T-cell (primary cell): Measurements from ENCODE around the gene ASPG. TPM values are rescaled to one million over a fixed set of nuclear protein-coding genes. Genes with fewer than 3 reads are reported as not detected.

ENCODE experiments used
- ATAC-seq, 4 experiments: fragments of 200-7000 bp in 3 of 4; fragments of 150-1000 bp in 1 of 4; cut with Tn5 transposase; replicated peaks in 1 of 4; 1 replicate in 3 of 4; 2 replicates in 1 of 4; pipeline ENCODE4 v1.10.0; 2021; ENCODE audit warnings: moderate library complexity in 3 of 4, mild to moderate bottlenecking in 2 of 4, moderate number of reproducible peaks in 1 of 4
- CTCF ChIA-PET, 2 donors: fragments of 300-600 bp; sonication (Branson Sonifier 250); formaldehyde crosslinking; loops; one replicate each; lab custom pipeline; 2022; ENCODE audit warnings: antibody characterized with exemption in 2 of 2; lab: Charles Lee
- POLR2A ChIA-PET, 2 donors: fragments of 300-600 bp; sonication (Branson Sonifier 250); formaldehyde crosslinking; loops; one replicate each; lab custom pipeline; 2022; ENCODE audit warnings: antibody characterized with exemption in 2 of 2; lab: Charles Lee
- DNase-seq, 35 experiments: peaks; one replicate each; pipeline versions ENCODE4 v3.0.0 to v3.0.0-alpha.2; 2013 to 2023
- H3K27ac ChIP-seq: one replicate; pipeline ENCODE4 v1.5.1; 2013; ENCODE audit warnings: low read length
- H3K27me3 ChIP-seq, 2 experiments: replicated peaks in 1 of 2; 1 replicate in 1 of 2; 2 replicates in 1 of 2; pipeline versions ENCODE4 v1.6.1 to v1.7.0; 2013; ENCODE audit warnings: low read length in 1 of 2, mixed read lengths in 1 of 2; ENCODE audit not compliant: control insufficient read depth in 2 of 2, insufficient read depth in 2 of 2; ENCODE audit errors: extremely low read depth in 1 of 2
- H3K36me3 ChIP-seq, 2 donors: 1 replicate in 1 of 2; 2 replicates in 1 of 2; pipeline versions ENCODE4 v1.6.1 to v1.7.0; 2013; ENCODE audit warnings: low read length in 1 of 2; ENCODE audit not compliant: control insufficient read depth in 2 of 2, insufficient read depth in 1 of 2; ENCODE audit errors: extremely low read depth in 1 of 2
- H3K4me1 ChIP-seq, 2 experiments: 1 replicate in 1 of 2; 2 replicates in 1 of 2; pipeline versions ENCODE4 v1.6.1 to v1.7.0; 2013; ENCODE audit warnings: low read length in 2 of 2, mixed read lengths in 1 of 2; ENCODE audit not compliant: insufficient read depth in 2 of 2, control insufficient read depth in 1 of 2; ENCODE audit errors: extremely low read depth in 1 of 2
- H3K4me3 ChIP-seq, 2 donors: 1 replicate in 1 of 2; 2 replicates in 1 of 2; pipeline versions ENCODE4 v1.5.1 to v1.7.0; 2013; ENCODE audit warnings: mild to moderate bottlenecking in 2 of 2, low read length in 1 of 2, moderate library complexity in 1 of 2; ENCODE audit not compliant: control insufficient read depth in 1 of 2; ENCODE audit errors: extremely low read depth in 1 of 2
- H3K9me3 ChIP-seq: 2 replicates; pipeline ENCODE4 v1.7.0; 2013
- H3K27ac Mint-ChIP-seq, 2 donors: one replicate each; pipeline ENCODE4 v1.8.0; 2020 to 2021; ENCODE audit warnings: mild to moderate bottlenecking in 2 of 2, mixed read lengths in 2 of 2
- H3K27me3 Mint-ChIP-seq, 2 donors: one replicate each; pipeline ENCODE4 v1.8.0; 2021 to 2022; ENCODE audit warnings: mixed read lengths in 2 of 2
- H3K36me3 Mint-ChIP-seq: one replicate; pipeline ENCODE4 v1.8.0; 2021; ENCODE audit warnings: mixed read lengths
- H3K4me1 Mint-ChIP-seq, 3 donors: one replicate each; pipeline ENCODE4 v1.8.0; 2020 to 2022; ENCODE audit warnings: mixed read lengths in 3 of 3, mild to moderate bottlenecking in 1 of 3
- H3K4me3 Mint-ChIP-seq, 3 donors: one replicate each; pipeline ENCODE4 v1.8.0; 2020 to 2022; ENCODE audit warnings: mild to moderate bottlenecking in 3 of 3, mixed read lengths in 3 of 3, moderate library complexity in 3 of 3
- H3K9me3 Mint-ChIP-seq, 3 donors: one replicate each; pipeline ENCODE4 v1.8.0; 2020 to 2022; ENCODE audit warnings: mixed read lengths in 3 of 3
- WGBS: methylation state at CpG from one replicate; pipeline ENCODE4 v1.1.5; 2013; ENCODE audit warnings: missing lambda C conversion rate; ENCODE audit not compliant: insufficient coverage; 5-methylcytosine and 5-hydroxymethylcytosine counted together
- total RNA-seq, 35 experiments: library from RNA in 6 of 35; stranded (reverse) in 6 of 35; fragments of 120-200 nt in 1 of 35; gene quantifications; one replicate each; pipeline versions ENCODE4 v1.2.1 to v1.2.4 and lab custom pipeline; 2013 to 2026

ASPG gene
- total RNA-seq, 5 donors from 2014 or later (not counting 1 experiment from before 2014, with no cell fraction given) = 0.26 to 0.57 (median 0.38) TPM; not detected in 2

GRCh38 chr14:104072586-104072985 lies 12.9 kb upstream of the ASPG start:
- WGBS = 55% methylated on average over 3 of the region's 3 CpGs
- Mint-ChIP-seq H3K36me3 (peaks cover 3% of the 10 kb centered on the region), H3K4me3 (no peak overlapping the region), H3K27me3 (peaks cover 8 to 18% of the 10 kb centered on the region in 2 donors), H3K9me3 (peaks cover 10 to 15% (median 10%) of the 10 kb centered on the region in 3 donors), H3K27ac (no peak overlapping the region), H3K4me1 (peaks cover under 1 to 11% (median 6%) of the 10 kb centered on the region in 3 donors)
- CTCF ChIA-PET = no interaction called here
- Histone ChIP-seq H3K36me3 (no peaks in the 10 kb centered on the region), H3K9me3 (no peaks in the 10 kb centered on the region), H3K4me3 (no peak overlapping the region), H3K4me1 (peaks cover 0 to 8% of the 10 kb centered on the region in 2 experiments), H3K27ac (no peak overlapping the region), H3K27me3 (peaks cover 0 to 28% of the 10 kb centered on the region in 2 experiments)
- no peak for DNase-seq
- ATAC-seq = no peak
- POLR2A ChIA-PET = no interaction called here

GRCh38 chr14:104073764-104074163 lies 11.7 kb upstream of the ASPG start:
- Mint-ChIP-seq H3K27ac (no peak overlapping the region), H3K4me3 (no peak overlapping the region), H3K36me3 (peaks cover 3% of the 10 kb centered on the region), H3K4me1 (peaks cover 12 to 22% (median 12%) of the 10 kb centered on the region in 3 donors), H3K27me3 (peaks cover 7 to 12% of the 10 kb centered on the region in 2 donors), H3K9me3 (peaks cover 9 to 15% (median 10%) of the 10 kb centered on the region in 3 donors)
- Histone ChIP-seq H3K36me3 (no peaks in the 10 kb centered on the region), H3K27me3 (peaks cover 0 to 18% of the 10 kb centered on the region in 2 experiments), H3K27ac (no peak overlapping the region), H3K4me1 (peaks cover 0 to 16% of the 10 kb centered on the region in 2 experiments), H3K4me3 (no peak overlapping the region), H3K9me3 (no peaks in the 10 kb centered on the region)
- DNase-seq (no peak), ATAC-seq (no peak)
- ChIA-PET POLR2A (no interaction called here), CTCF (no interaction called here)
- 67% methylated on average over 1 of the region's 4 CpGs for WGBS

- ChIA-PET POLR2A (no interaction called here), CTCF (interaction anchor here in 1 of 2 donors (0.7 to 0.9 kb wide), 2 partner anchors 150 to 489 kb away, joined by 3 to 4 read pairs; no protein-coding TSS in a partner anchor)
- H3K36me3 ChIP-seq = no peaks in the 10 kb centered on the region
- no peak for DNase-seq
- Mint-ChIP-seq H3K4me3 (no peak overlapping the region), H3K36me3 (peaks cover 3% of the 10 kb centered on the region), H3K27me3 (peaks cover 0 to 5% of the 10 kb centered on the region in 2 donors), H3K9me3 (peaks cover 9 to 15% (median 10%) of the 10 kb centered on the region in 3 donors), H3K4me1 (peaks cover 12 to 24% (median 12%) of the 10 kb centered on the region in 3 donors), H3K27ac (no peak overlapping the region)
- H3K27me3 ChIP-seq = peaks cover 0 to 8% of the 10 kb centered on the region in 2 experiments
- no peak overlapping the region for H3K4me3 ChIP-seq
- no peak overlapping the region for H3K27ac ChIP-seq
- no peaks in the 10 kb centered on the region for H3K9me3 ChIP-seq
- peaks cover 0 to 16% of the 10 kb centered on the region in 2 experiments for H3K4me1 ChIP-seq
- WGBS = no CpG with 5 or more reads among the region's 6 CpGs
- no peak for ATAC-seq
These were observed 9.9 kb upstream of the ASPG start for GRCh38 chr14:104075530-104076151.

GRCh38 chr14:104076743-104077142 lies 8.8 kb upstream of the ASPG start:
- Mint-ChIP-seq H3K36me3 (peaks cover 3% of the 10 kb centered on the region), H3K27me3 (peaks cover 0 to 5% of the 10 kb centered on the region in 2 donors), H3K9me3 (peaks cover 9 to 15% (median 10%) of the 10 kb centered on the region in 3 donors), H3K4me3 (peak overlapping the region in 1 of 3 donors; percentile 11), H3K4me1 (peaks cover 12 to 24% (median 12%) of the 10 kb centered on the region in 3 donors), H3K27ac (peak overlapping the region; percentile 71 to 87)
- DNase-seq (no peak), ATAC-seq (peak in 1 of 4 experiments; percentile 38)
- WGBS = no CpG with 5 or more reads among the region's 5 CpGs
- Histone ChIP-seq H3K9me3 (no peaks in the 10 kb centered on the region), H3K4me1 (peaks cover 0 to 16% of the 10 kb centered on the region in 2 experiments), H3K27ac (no peak overlapping the region), H3K27me3 (peaks cover 0 to 4% of the 10 kb centered on the region in 2 experiments), H3K4me3 (no peak overlapping the region), H3K36me3 (no peaks in the 10 kb centered on the region)
- ChIA-PET POLR2A (no interaction called here), CTCF (interaction anchor here in 1 of 2 donors (2.3 kb wide), 1 partner anchor 488 kb away, joined by 19 read pairs; no protein-coding TSS in a partner anchor)

- Histone ChIP-seq H3K9me3 (no peaks in the 10 kb centered on the region), H3K4me3 (no peak overlapping the region), H3K36me3 (no peaks in the 10 kb centered on the region), H3K27ac (peak overlapping the region; percentile 53), H3K4me1 (peaks cover 0 to 16% of the 10 kb centered on the region in 2 experiments), H3K27me3 (peaks cover 0 to 10% of the 10 kb centered on the region in 2 experiments)
- H3K4me3 Mint-ChIP-seq = peak overlapping the region; percentile 2 to 25 (median 14)
- peaks cover 3% of the 10 kb centered on the region for H3K36me3 Mint-ChIP-seq
- peak; percentile 62 to 91 (median 80) for DNase-seq
- peak overlapping the region; percentile 50 to 53 for H3K27ac Mint-ChIP-seq
- CTCF ChIA-PET = interaction anchor here (0.6 to 2.3 kb wide), 13 partner anchors 9 to 1982 kb away, joined by 3 to 19 read pairs (median 3); no protein-coding TSS in a partner anchor
- peaks cover 5 to 9% (median 8%) of the 10 kb centered on the region in 3 donors for H3K9me3 Mint-ChIP-seq
- POLR2A ChIA-PET = interaction anchor here in 1 of 2 donors (0.7 kb wide), 1 partner anchor 983 kb away, joined by 7 read pairs; no protein-coding TSS in a partner anchor
- peaks cover 12 to 24% (median 12%) of the 10 kb centered on the region in 3 donors for H3K4me1 Mint-ChIP-seq
- peaks cover 7 to 8% of the 10 kb centered on the region in 2 donors for H3K27me3 Mint-ChIP-seq
- WGBS = 0% methylated on average over 5 of the region's 7 CpGs
- peak; percentile 97 to 98 (median 97) for ATAC-seq
These were observed 7.5 kb upstream of the ASPG start for GRCh38 chr14:104078031-104078455.

- WGBS = 94% methylated on average over 14 of the region's 23 CpGs
- no peak for DNase-seq
- Histone ChIP-seq H3K4me1 (peaks cover 0 to 16% of the 10 kb centered on the region in 2 experiments), H3K27me3 (peaks cover 0 to 23% of the 10 kb centered on the region in 2 experiments), H3K27ac (no peak overlapping the region), H3K36me3 (no peaks in the 10 kb centered on the region), H3K4me3 (no peak overlapping the region), H3K9me3 (no peaks in the 10 kb centered on the region)
- Mint-ChIP-seq H3K36me3 (no peaks in the 10 kb centered on the region), H3K9me3 (no peaks in the 10 kb centered on the region), H3K4me3 (no peak overlapping the region), H3K27me3 (peaks cover 13 to 24% of the 10 kb centered on the region in 2 donors), H3K27ac (no peak overlapping the region), H3K4me1 (peaks cover 12 to 27% (median 14%) of the 10 kb centered on the region in 3 donors)
- ChIA-PET POLR2A (no interaction called here), CTCF (no interaction called here)
- ATAC-seq = no peak
These were observed 4.9 kb upstream of the ASPG start for GRCh38 chr14:104080376-104081260.
